OCI-LY1 (cell line): ENCODE data around the gene INO80B.

Source experiments
- EZH2 ChIP-seq: fragments of 200-600 bp; sonication (generic), shearing (Covaris generic); IDR thresholded peaks from 2 replicates; pipeline ENCODE4 v1.8.0; 2017; ENCODE audit warnings: borderline replicate concordance, mixed run types, mild to moderate bottlenecking, antibody characterized with exemption, low read length, moderate library complexity, mixed read lengths
- TF ChIP-seq, protein P1 (sequence below): fragments of 200-600 bp; sonication (generic), shearing (Covaris generic); IDR thresholded peaks from 2 replicates; pipeline ENCODE4 v1.5.1; 2017; ENCODE audit warnings: mild to moderate bottlenecking, antibody characterized with exemption, low read length, moderate library complexity, mixed read lengths

DNA sequence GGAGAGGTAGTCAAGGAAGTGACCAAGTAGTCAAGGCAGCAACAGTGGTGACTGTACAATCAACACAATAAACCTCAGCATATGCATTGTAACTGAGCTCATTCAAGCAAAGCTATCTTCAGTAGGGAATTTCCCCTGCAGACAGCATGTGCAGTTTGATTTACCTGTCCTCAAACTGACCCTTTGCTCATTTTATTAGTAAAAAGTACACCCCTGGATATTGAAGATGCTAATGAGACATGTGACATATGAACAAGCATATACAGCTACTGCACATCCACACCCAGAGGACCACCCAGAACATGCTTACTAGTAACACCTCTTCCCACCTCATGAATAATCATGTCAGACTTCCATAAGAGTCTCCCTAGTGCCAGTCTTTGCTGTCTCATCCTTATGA, 48.9 kb upstream of the INO80B start:
- TF ChIP-seq, protein P1, sequence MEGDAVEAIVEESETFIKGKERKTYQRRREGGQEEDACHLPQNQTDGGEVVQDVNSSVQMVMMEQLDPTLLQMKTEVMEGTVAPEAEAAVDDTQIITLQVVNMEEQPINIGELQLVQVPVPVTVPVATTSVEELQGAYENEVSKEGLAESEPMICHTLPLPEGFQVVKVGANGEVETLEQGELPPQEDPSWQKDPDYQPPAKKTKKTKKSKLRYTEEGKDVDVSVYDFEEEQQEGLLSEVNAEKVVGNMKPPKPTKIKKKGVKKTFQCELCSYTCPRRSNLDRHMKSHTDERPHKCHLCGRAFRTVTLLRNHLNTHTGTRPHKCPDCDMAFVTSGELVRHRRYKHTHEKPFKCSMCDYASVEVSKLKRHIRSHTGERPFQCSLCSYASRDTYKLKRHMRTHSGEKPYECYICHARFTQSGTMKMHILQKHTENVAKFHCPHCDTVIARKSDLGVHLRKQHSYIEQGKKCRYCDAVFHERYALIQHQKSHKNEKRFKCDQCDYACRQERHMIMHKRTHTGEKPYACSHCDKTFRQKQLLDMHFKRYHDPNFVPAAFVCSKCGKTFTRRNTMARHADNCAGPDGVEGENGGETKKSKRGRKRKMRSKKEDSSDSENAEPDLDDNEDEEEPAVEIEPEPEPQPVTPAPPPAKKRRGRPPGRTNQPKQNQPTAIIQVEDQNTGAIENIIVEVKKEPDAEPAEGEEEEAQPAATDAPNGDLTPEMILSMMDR, result no peak
- TF ChIP-seq EZH2, result no peak
